ENCODE measurements around the gene HBP1. TPM values are rescaled to one million over a fixed set of nuclear protein-coding genes. Genes with fewer than 3 reads are reported as not detected.
"Not testable (repeated sequence)": the region's sequence is repeated elsewhere in the genome, so short reads cannot be mapped to it uniquely, and the experiment has no call there.

Gene HBP1
- total RNA-seq, 1 donor from 2014 or later, result 152 TPM

DNA sequence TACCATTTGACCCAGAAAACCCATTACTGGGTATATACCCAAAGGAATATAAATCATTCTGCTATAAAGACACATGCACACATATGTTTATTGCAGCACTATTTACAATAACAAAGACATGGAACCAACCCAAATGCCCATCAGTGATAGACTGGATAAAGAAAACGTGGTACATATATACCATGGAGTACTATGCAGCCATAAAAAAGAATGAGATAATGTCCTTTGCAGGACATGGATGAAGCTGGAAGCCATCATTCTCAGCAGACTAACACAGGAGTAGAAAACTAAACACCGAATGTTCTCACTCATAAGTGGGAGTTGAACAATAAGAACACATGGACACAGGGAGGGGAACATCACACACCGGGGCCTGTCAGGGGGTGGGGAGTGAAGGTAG, 13.1 kb upstream of the HBP1 start:
- not testable (repeated sequence) for DNase-seq (ENCODE audit: low read depth in 2 of 2)

DNA sequence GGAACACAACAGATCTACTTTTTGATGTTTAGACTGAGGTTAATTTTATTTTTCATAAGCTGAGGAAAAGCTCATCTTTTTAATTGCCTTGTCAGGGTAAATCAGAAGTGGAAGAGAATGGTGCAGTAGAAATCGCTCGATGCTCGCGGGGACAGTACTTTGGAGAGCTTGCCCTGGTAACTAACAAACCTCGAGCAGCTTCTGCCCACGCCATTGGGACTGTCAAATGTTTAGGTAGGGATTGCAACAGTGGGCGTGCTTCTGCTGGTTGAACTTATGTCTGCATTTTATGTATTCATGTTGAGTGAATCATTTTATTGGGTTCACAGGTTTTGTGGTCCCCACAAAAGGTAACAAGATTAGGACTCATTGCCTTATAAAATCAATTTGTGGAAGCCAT, 11.7 kb upstream of the HBP1 start:
- DNase-seq (ENCODE audit: low read depth in 2 of 2), result no peak

DNA sequence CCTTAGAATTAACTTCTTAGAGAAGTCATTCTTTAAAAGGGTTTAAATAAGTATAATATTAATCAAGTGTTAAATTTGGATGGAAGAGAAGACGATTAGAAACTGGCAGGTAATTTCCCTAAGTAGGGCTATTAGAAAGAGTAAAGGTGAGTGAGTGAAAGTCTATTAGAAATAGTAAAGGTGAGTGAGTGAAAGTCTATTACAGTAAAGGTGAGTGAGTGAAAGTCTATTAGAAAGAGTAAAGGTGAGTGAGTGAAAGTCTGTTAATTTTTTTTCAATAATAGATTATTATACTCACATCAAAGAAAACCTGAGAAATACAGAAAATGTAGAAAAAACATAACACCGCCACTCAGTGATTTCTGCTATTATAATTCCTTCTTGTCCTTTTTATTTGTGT, 10.8 kb upstream of the HBP1 start:
- DNase-seq (ENCODE audit: low read depth in 2 of 2), result no peak

DNA sequence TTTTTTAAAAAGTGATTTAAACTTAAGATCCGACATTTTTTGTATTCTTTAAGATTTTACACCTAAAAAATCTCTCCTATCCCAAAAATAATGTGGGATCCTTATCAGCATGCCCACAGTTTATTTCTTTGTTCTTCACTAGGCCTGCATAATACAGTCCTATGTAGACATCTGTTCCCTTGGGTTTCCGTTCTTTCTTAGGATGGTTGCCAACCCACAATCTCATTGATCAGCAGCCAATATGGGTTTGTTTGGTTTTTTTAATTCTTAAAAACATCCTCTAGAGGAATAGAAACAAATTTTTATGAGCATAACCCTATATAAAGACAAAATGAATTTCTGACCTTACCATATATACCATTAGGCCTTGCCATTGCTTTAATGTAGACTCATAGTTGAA, 8.4 kb upstream of the HBP1 start:
- no peak for DNase-seq (ENCODE audit: low read depth in 2 of 2)

DNA sequence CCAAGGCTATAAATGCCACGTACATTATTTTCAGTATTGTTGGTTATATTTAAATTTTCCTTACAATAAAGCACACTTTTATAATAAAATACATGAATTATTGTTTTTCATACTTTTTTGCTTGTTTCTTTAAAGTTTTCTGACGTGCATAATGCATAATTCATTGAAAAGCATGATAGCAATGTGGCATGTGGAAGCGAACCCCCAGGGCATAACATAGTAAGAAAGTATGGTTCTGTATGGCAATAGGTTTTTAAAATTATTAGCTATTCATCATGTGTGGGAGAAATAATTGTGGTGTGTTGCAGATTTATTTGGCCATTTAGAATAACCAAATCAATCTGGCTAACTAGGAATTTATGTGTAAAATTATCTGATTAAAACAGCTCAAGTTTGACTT, 7.4 kb upstream of the HBP1 start:
- no peak for DNase-seq (ENCODE audit: low read depth in 2 of 2)

DNA sequence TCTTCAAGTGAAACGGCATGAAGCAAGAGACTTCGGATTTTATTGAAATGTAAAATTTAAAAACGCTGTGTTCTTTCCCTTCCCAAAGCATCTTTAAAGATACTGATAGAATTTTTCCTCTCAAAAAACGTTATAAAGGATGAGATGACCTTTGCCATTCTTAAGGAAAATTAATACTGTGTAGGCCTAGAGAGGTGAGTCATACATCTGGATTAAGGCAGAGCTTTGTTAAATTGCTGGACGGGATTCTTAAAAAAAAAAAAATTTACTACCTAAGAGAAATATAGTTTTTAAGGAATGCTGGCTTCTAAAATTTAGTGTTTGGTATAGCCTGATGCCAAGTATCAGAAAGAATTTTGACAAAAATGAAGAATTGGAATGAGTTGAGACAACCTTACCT, 6.3 kb upstream of the HBP1 start:
- DNase-seq (ENCODE audit: low read depth in 2 of 2), result no peak

DNA sequence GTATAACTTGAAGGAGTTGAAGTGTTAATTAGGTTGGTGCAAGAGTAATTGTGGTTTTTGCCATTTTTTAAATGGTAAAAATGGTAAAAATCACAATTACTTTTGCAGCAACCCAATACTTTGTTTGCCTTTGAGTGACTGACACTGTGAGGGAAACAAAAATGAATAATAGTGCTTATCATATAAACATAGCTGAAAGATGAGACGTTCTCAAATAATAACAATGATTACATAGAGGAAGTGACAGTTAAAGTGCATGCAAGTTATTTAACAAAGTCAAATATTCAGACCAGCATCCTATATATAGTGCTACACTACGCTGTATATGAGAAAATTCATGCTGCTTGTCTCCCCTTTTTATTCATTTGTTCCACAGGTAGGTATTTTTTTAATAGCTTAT, 4.7 kb upstream of the HBP1 start:
- DNase-seq (ENCODE audit: low read depth in 2 of 2), result peak; percentile 17 to 57

DNA sequence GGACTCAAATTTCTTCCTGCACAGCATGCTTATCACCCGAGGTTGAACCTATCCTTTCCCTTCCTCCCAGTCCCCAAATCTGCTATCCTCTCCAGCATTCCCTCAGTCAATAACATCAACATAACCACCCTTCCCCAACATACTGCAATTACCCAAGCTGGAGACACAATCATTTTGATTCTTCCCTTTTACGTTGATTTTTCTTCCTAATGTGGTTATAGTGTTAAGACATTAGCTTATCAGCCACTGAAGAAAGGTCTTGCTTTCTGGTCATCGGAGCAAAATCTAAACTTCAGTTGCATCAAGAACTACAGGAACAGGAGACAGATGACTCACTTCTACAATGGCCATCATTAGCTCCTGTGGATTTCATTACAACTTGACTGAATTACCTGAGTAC, 3.5 kb upstream of the HBP1 start:
- DNase-seq (ENCODE audit: low read depth in 2 of 2), result no peak

DNA sequence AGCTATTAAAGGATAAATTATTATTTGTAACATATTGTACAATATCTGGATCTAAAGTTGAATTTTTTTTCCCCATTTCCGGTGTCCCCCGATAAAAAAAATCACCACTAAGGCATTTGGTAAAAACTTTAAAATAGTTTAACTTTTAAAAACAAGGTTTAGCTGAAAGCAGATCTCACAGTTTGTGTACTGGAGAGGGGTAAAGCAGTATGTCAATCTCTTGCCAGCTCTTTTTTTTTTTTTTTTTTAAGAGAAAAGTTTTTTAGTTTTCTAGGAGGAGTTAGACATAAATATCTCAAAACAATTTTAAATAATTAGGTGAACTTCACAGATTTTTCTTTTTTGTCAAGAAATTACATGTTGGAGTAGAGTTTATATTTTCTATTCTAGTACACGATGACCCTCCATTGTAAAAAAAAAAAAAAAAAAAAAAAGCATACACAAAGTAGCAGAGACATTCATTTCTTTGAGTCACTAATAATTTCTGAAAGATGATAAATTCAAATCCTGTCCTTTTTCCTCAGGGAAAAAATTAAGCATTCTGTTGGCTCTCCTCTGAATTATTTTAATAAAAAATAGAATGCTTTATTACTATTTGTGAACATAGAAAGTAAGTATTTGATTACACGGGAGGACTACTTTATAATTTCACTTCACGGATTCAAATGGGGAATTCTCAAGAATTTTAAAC, 1.9 kb upstream of the HBP1 start:
- no peak for DNase-seq (ENCODE audit: low read depth in 2 of 2)

DNA sequence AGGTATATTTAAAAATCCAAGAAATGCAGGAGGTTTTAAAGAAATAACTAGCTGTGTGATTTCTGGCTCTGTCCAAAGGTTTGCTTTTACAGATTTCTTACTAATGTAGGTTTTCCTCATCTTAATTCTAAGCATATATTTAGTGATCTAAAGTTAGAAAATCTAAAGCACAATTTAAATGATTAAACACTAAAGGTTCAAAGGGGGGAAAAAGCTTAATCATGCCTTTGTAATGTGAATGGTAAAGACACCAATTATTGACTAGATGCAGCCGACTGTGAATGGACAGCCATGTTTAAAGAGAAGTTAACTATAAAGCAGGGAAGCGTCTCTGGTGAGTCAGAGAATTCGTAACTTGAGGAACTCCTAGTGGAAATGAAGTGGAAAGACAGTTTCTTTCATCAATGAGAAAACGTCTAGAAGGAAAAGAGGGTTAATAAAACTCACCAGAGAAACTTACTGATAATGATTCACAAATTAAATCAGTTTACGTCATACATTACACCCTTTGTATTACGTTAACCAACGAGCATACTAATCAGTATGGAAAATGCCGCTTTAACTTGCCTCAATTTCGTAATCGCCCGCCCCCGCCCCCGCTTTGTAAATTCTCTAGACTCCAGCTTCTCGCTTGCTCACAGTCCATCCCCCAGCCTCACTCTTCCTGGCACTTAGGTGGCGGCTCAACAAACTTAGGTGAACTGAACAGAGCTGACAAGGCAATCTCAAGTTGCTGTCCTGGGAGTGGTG, 1.1 kb upstream of the HBP1 start:
- peak; percentile 75 to 87 for DNase-seq (ENCODE audit: low read depth in 2 of 2)

DNA sequence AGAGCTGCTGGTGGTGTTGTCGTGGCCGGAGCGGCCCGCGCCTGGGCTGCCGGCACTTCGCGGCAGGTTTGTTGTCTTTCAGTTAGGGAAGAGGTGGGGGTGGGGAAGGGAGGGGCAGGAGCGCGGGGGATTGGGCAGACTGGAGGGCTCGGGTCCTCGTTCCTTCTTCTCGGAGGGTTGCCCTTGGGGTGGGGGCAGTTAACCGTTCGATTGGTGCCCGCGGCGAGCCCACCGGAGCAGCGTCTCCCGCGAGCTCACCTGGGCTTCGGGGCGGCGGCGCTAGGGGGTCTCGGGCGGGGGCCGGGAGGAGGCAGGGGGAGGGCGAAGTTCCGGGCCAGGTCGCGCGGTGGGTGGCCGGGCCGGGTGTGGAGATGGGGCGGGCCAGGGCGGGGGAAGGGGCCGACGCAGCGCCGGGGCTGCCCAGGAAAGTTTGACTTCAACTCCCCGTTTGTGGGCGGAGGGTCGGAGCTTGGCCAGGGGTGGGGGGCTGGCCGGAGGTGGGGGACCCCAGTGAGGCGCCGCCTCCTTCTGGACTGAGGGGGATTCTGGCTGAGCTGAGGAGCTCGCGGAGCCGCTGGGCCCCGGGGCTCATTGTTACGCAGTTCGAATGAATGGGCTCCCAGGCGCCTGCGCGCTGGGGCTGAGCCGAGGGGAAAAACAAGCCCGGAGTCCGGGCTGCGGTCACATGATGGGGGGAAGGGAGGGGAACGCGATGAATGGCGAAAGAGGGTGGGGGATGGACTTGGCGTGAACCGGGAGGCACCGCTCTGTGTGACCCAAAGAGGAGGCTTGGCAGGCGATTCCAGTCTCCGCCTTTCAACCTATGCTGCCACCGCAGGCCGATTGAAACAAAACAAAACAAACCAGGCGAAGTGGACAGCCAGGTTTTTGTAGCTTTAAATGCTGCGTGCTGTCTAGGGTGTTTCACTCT, 582 bp downstream of the HBP1 start:
- DNase-seq (ENCODE audit: low read depth in 2 of 2), result peak; percentile 98

DNA sequence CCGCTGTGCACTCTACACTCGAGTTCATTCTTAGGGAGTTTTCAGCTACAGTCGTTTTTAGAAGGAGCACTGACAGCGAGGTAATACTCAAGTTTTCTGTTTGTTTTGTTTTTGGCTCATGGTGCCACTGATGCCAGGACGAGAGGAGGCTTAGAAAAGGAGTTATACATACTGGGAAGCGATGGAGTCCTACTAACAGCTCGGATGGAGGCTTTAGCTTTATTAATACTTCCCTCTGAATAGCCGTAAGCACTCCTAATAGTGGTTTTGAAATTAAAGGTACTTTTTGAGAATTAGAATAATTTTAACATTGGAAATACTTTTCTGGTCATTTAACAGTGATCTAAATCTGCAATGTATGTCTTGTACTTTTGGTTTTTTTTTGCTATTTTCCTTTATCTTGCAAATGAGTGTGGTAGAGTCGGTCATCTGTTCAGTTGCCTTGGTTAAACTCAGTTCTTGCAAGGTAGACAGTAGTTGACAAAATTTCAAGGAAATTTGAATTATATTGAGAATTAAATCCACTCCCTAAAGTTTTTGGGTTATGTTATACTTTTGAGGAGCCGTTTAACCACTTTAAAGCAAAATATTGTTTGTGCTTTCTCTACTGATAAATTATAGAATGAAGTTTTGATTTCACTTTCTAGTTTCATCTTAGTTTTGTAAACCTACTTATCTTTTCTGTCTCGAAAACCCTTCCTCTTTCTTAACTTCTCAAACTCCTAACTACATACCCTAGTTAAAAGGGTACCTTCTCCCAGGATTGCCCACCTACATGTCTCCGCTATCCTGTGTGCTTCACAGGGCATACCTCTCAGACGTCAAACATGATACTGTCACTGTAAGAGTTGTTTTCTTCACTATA, 1.5 kb downstream of the HBP1 start:
- DNase-seq (ENCODE audit: low read depth in 2 of 2), result no peak

DNA sequence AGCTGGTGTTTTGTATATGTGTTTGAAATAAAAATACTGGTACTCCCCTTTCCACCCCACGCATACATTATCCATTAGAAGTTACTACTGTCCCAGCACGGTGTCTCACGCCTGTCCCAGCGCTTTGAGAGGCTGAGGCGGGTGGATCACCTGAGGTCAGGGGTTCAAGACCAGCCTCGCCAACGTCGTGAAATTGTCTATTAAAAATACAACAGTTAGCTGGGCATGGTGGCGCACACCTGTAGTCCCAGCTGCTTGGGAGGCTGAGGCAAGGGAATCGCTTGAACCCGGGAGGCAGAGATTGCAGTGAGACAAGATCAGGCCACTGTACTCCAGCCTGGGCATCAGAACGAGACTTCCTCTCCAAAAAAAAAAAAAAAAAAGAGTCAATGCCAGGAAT, 2.7 kb downstream of the HBP1 start:
- no peak for DNase-seq (ENCODE audit: low read depth in 2 of 2)

DNA sequence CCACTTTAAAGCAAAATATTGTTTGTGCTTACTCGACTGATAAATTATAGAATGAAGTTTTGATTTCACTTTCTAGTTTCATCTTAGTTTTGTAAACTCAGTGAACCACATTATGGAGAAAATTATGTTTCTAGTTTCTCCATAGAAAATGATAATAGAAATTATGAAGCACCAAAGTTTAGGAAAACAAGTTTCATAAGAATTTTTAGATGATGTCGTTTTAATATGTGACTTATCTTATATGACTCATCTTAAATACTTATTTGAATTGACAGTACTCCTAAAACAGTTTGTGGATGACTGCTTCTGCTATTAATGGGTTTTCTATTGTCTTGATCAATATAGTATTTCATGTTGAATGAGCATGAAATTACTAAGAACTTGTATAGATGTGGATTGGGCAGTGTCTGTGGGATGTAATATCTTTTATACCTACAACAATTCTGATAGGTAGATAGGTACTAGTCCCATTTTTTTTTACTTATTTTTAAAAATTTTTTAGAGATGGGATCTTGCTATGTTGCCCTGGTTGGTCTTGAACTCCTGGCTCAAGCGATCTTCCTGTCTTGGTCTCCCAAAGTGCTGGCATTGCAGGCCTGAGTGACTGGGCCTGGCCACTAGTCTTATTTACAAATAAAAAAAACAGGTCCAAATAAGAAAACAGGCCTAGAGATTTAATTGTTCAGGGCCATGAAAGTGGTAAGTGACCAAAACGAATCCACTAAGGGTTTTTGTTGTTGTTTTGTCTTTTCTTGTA, 3.7 kb downstream of the HBP1 start:
- no peak for DNase-seq (ENCODE audit: low read depth in 2 of 2)

DNA sequence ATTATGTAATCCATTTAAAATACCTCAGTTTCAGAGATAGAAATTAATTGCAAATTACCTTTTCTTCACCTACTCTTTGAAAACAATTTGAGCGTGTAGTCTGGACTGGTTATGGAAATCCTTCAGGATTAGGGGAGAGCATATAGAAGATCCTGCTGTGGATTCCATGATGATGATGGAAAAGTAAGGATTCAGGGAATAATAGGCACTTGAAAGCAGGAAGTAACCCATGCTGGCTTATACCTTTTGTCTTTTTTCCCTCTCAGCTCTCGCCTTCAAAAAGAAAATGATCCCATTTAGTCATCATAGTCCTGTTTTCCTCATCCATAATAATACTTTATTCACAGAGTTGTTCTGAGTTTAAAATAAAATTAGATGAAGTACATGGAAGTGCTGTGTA, 4.4 kb downstream of the HBP1 start:
- DNase-seq (ENCODE audit: low read depth in 2 of 2), result no peak

DNA sequence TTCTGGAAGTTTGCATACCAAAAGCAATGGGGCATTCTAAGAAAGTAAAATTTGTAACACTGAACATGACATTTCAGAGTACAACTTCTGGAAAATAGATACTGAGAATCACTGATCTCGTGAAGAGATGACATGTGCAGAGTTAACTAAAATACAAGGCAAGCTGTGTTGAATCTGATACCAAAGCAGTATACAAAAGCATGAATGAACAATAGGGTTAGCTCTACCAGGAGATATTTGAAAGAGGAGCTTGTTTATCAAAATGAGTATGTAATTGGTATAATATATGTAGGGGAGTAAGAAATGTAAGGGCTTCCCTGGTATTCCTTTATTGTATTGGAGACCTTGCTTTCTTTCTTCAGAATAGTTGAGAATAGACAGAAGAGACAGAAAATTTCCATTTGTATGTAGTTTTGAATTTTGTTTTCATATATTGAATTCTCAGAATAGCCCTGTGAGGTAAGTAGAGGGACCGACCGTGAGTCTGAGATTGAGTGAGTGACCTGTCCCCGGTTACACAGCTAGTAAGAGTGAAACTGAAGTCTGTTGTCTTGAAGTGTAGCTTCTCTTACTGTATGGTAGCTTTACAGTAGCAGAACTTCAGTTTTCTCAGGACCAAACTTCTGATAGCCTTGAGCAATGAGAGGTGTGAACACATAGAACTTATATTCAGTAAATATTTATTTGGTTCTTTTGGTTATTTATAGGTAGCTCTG, 5.0 kb downstream of the HBP1 start:
- no peak for DNase-seq (ENCODE audit: low read depth in 2 of 2)

DNA sequence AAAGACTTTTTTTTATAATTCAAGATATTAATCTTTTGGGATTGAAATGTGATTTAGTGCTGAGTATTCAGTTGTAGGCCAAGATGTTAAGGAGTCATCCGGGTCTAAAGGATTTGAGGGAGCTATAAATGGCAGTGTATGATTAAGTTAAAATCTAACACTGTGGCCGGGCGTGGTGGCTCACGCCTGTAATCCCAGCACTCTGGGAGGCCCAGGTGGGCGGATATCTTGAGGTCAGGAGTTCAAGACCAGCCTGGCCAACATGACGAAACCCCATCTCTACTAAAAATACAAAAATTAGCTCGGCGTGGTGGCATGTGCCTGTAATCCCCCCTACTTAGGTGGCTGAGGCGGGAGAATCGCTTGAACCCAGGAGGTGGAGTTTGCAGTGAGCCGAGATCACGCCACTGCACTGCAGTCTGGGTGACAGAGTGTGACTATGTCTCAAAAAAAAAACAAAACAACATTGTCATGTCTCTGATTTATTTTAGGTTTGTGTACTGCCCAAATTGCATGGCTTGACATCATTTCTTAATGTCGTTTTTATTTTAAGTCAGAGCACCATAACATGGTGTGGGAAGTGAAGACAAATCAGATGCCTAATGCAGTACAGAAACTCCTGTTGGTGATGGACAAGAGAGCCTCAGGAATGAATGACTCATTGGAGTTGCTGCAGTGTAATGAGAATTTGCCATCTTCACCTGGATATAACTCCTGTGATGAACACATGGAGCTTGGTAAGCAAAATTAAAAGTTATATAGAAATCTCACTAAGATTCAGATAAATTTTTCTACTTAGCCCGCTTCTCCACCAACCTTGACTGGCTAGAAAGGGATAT, 10.7 kb downstream of the HBP1 start:
- DNase-seq (ENCODE audit: low read depth in 2 of 2), result peak in 1 of 2 donors; percentile 48

DNA sequence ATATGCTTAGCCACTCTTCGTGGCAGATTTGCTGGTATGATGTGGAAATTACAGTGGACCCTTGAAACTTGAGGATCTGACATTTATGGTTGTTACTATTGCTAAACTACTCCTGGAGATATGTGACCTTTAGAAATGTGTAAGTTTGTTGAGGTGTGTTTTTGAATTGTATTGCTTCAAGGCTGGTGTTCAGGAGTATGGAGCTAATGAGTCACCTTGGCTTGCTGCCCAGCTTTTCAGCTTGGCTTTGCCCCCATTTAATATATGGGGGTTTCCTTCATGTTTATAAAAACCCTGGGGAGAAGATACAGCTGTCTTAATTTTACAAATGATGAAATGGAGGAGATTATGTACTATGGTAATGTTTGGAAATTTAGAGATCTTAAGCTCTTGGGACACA, 11.6 kb downstream of the HBP1 start:
- DNase-seq (ENCODE audit: low read depth in 2 of 2), result peak; percentile 57 to 91

DNA sequence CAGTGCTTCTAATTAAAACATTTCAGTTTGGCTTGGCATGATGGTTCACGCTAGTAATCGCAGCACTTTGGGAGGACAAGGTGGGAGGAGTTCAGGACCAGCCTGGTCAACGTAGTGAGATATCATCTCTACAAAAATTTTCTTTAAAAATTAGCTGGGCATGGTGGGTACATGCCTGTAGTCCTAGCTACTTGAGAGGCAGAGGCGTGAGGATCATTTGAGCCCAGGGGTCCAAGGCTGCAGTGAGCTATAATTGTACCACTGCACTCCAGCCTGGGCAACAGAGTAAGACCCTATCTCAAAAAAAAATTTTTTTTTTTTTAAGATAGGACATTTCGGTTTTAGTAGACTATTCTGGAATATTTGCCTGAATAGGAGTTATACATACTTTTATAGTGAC, 12.4 kb downstream of the HBP1 start:
- DNase-seq (ENCODE audit: low read depth in 2 of 2), result no peak
